ENCODE data around the gene GTF3C1.

Gene GTF3C1

DNA sequence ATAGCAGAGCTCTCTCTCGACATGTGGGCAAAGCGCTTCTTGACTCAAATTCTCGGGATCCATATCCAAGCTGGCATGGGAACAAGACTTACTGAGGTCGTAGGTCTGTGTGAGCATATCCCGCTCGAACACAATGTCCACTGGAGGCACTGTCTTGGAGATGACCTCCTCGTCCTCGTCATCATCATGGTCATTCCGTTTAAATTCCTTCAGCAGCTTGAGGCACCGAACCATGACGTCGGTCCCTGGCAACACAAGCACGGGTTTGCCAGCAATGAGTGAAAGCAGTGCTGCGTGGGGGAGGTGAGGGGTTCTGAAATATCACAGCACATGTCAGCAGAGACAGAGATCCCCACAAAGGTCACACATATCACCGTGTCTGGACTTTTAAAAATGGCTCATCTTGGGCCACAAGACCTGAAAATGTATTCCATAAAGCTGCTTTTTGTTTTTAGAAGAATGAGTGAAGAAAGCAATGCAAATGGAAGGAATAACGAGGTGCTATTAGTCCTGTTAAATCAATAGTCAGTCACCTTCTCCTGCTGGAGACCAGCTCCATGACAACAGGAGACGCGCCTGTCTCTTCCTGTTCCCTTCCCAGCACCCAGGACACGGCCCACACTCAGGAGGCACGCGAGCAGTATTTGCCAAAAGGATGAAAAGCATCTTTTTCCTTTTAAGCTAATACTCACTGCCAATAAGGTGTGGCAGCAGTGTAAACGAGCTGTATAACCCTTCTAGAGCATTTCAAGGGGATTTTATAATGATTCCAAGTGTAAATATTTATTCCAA, 37.9 kb downstream of the GTF3C1 start:
- TF ChIP-seq, protein P1, sequence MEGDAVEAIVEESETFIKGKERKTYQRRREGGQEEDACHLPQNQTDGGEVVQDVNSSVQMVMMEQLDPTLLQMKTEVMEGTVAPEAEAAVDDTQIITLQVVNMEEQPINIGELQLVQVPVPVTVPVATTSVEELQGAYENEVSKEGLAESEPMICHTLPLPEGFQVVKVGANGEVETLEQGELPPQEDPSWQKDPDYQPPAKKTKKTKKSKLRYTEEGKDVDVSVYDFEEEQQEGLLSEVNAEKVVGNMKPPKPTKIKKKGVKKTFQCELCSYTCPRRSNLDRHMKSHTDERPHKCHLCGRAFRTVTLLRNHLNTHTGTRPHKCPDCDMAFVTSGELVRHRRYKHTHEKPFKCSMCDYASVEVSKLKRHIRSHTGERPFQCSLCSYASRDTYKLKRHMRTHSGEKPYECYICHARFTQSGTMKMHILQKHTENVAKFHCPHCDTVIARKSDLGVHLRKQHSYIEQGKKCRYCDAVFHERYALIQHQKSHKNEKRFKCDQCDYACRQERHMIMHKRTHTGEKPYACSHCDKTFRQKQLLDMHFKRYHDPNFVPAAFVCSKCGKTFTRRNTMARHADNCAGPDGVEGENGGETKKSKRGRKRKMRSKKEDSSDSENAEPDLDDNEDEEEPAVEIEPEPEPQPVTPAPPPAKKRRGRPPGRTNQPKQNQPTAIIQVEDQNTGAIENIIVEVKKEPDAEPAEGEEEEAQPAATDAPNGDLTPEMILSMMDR (conservative IDR thresholded peaks at IDR 0.05; ENCODE audit: low read depth, low read length) = peak; percentile 40
- no peak overlapping the region for H3K4me3 ChIP-seq (ENCODE audit: low read length)
- peak; percentile 81 for DNase-seq (ENCODE audit: low read depth)

DNA sequence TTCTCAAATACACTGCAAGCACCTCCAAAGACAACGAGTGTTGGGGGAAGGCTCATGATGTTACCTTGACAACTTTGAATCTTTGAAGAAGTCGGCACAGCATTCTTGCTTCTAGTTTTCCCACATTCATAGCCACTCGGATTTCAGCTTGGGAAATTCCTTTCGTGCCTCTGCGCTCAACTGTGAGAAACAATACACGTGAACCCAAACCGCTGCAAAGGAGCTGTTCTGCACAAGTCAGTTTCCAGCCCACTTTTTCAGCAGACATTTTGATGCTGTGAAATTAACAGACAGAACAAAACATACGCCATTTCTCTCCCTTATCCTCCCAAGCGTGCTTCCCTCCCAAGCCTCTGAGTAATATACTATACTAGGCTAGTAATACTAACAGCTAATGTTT, 41.2 kb downstream of the GTF3C1 start:
- no peak overlapping the region for H3K4me3 ChIP-seq (ENCODE audit: low read length)
- TF ChIP-seq, protein P1 (conservative IDR thresholded peaks at IDR 0.05; ENCODE audit: low read depth, low read length) = no peak
- peak; percentile 77 for DNase-seq (ENCODE audit: low read depth)

DNA sequence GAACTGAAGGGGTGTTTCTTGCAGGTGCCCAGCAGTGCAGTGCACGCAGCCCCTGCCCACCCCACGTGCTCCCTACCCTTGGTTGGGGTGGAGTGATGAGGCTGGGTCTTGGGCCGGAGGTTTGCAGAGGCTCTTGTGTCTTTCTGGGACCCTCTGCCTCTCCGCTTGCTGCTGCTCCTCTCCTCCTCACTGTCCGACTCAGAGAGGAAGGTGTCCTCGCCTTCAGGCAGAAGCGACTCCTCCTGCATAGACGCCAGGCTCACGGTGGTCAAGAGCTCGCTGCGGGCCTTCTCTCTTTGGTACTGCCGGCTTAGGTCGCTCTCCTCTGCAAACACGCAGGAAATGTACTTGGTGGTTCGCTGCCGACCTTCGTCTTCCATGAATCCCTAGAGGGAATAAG, 42.9 kb downstream of the GTF3C1 start:
- no peak overlapping the region for H3K4me3 ChIP-seq (ENCODE audit: low read length)
- TF ChIP-seq, protein P1 (conservative IDR thresholded peaks at IDR 0.05; ENCODE audit: low read depth, low read length) = no peak
- DNase-seq (ENCODE audit: low read depth) = no peak

- DNase-seq (ENCODE audit: low read depth) = no peak
- H3K4me3 ChIP-seq (ENCODE audit: low read length) = no peak overlapping the region
- TF ChIP-seq, protein P1 (conservative IDR thresholded peaks at IDR 0.05; ENCODE audit: low read depth, low read length) = no peak
Observed at GRCh38 chr16:27505297-27506236, 44.1 kb downstream of the GTF3C1 start.

GRCh38 chr16:27503662-27504061, 46.1 kb downstream of the GTF3C1 start:
- DNase-seq (ENCODE audit: low read depth) = no peak
- no peak overlapping the region for H3K4me3 ChIP-seq (ENCODE audit: low read length)
- TF ChIP-seq, protein P1 (conservative IDR thresholded peaks at IDR 0.05; ENCODE audit: low read depth, low read length) = no peak

DNA sequence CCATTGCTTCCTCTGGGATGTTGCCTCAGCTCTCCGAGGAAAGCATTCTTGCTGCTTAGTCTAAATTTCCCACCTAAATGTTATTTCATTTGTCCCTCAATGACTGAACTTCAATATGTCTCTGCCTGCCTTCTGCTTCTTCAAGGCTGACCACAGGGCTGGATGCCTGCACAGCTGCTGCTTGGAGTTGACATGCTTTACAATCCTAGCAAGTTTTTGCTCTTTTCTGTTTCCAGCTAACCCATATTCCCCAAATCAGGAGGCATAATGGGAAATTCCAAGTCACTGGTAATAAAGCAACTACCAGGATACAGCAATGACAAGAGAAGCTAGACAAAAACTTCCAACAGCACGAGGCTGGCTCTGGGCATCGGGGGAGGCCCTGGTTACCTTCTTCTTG, 48.9 kb downstream of the GTF3C1 start:
- TF ChIP-seq, protein P1 (conservative IDR thresholded peaks at IDR 0.05; ENCODE audit: low read depth, low read length) = no peak
- no peak for DNase-seq (ENCODE audit: low read depth)
- no peak overlapping the region for H3K4me3 ChIP-seq (ENCODE audit: low read length)
